CD4-positive, alpha-beta T cell (primary cell): ENCODE results near the gene USP2. TPM values are rescaled to one million over a fixed set of nuclear protein-coding genes. Genes with fewer than 3 reads are reported as not detected.

Experiments
- ATAC-seq: fragments of 200-7000 bp; cut with Tn5 transposase; one replicate; pipeline ENCODE4 v1.10.0; 2022; ENCODE audit warnings: mild to moderate bottlenecking; ENCODE audit not compliant: poor library complexity
- CTCF ChIA-PET: fragments of 350-600 bp; sonication (Branson Sonifier 250); formaldehyde crosslinking; loops from one replicate; lab custom pipeline; 2021; ENCODE audit warnings: antibody characterized with exemption, inconsistent platforms; lab: Charles Lee
- POLR2A ChIA-PET: fragments of 350-600 bp; sonication (Branson Sonifier 250); formaldehyde crosslinking; loops from one replicate; lab custom pipeline; 2021; ENCODE audit warnings: antibody characterized with exemption, inconsistent platforms; lab: Charles Lee
- DNase-seq, 14 experiments: peaks; one replicate each; pipeline ENCODE4 v3.0.0-alpha.2; 2013 to 2020; ENCODE audit warnings: mixed read lengths in 2 of 14
- H3K27ac ChIP-seq, 2 donors: one replicate each; pipeline versions ENCODE4 v1.5.1 to v1.7.0; 2013; ENCODE audit warnings: low read length in 2 of 2, low read depth in 1 of 2, mild to moderate bottlenecking in 1 of 2
- H3K27me3 ChIP-seq, 2 experiments: 1 replicate in 1 of 2; 2 replicates in 1 of 2; pipeline versions ENCODE4 v1.6.1 to v1.7.0; 2013; ENCODE audit warnings: low read length in 2 of 2, control low read depth in 1 of 2, mild to moderate bottlenecking in 1 of 2, moderate library complexity in 1 of 2; ENCODE audit not compliant: insufficient read depth in 2 of 2, control insufficient read depth in 1 of 2
- H3K36me3 ChIP-seq: one replicate; pipeline ENCODE4 v1.6.1; 2013; ENCODE audit warnings: low read length, control low read depth; ENCODE audit not compliant: insufficient read depth
- H3K4me1 ChIP-seq: one replicate; pipeline ENCODE4 v1.6.1; 2013; ENCODE audit warnings: low read length, control low read depth; ENCODE audit not compliant: insufficient read depth
- H3K4me3 ChIP-seq: one replicate; pipeline ENCODE4 v1.5.1; 2013; ENCODE audit warnings: mild to moderate bottlenecking, low read length, moderate library complexity
- H3K9me3 ChIP-seq, 2 experiments: 1 replicate in 1 of 2; 2 replicates in 1 of 2; pipeline versions ENCODE4 v1.6.1 to v1.7.0; 2013; ENCODE audit warnings: low read length in 2 of 2, mild to moderate bottlenecking in 2 of 2, control low read depth in 1 of 2, moderate library complexity in 1 of 2; ENCODE audit not compliant: control insufficient read depth in 1 of 2, insufficient read depth in 1 of 2
- H3K27ac Mint-ChIP-seq: one replicate; pipeline ENCODE4 v1.8.0; 2020; ENCODE audit warnings: mixed read lengths
- H3K27me3 Mint-ChIP-seq: one replicate; pipeline ENCODE4 v1.8.0; 2021; ENCODE audit warnings: mixed read lengths
- H3K36me3 Mint-ChIP-seq: one replicate; pipeline ENCODE4 v1.8.0; 2021; ENCODE audit warnings: low read depth, mixed read lengths
- H3K4me1 Mint-ChIP-seq: one replicate; pipeline ENCODE4 v1.8.0; 2021; ENCODE audit warnings: low read depth, mixed read lengths
- H3K4me3 Mint-ChIP-seq: one replicate; pipeline ENCODE4 v1.8.0; 2020; ENCODE audit warnings: mild to moderate bottlenecking, mixed read lengths
- H3K9me3 Mint-ChIP-seq: one replicate; pipeline ENCODE4 v1.8.0; 2020; ENCODE audit warnings: mixed read lengths
- CTCF ChIP-seq: fragments of 200-600 bp; IDR thresholded peaks from one replicate; pipeline ENCODE4 v1.8.0; 2022; ENCODE audit warnings: antibody characterized with exemption, mild to moderate bottlenecking
- intact Hi-C, 2 experiments: fragments of 100-400 bp; cut with DNase I in 1 of 2; cut with micrococcal nuclease in 1 of 2; formaldehyde crosslinking; loops; one replicate each; pipeline versions ENCODE4 v1.15.1 to v1.9.0; 2023 to 2025; cut with DNase I, micrococcal nuclease
- total RNA-seq, 174 experiments: library from RNA in 2 of 174; stranded (reverse) in 2 of 174; gene quantifications; one replicate each; pipeline ENCODE4 v1.2.3 and lab custom pipeline; 2021 to 2026

The USP2 gene
- total RNA-seq, 2 experiments from 2014 or later = 2.0 to 2.6 TPM

GRCh38 chr11:119324189-119324588 is 57.3 kb downstream of the USP2 start:
- Mint-ChIP-seq H3K27ac (no peak overlapping the region), H3K27me3 (peaks cover 6% of the 10 kb centered on the region), H3K4me1 (peaks cover 22% of the 10 kb centered on the region), H3K36me3 (no peaks in the 10 kb centered on the region), H3K9me3 (no peaks in the 10 kb centered on the region), H3K4me3 (no peak overlapping the region)
- ChIA-PET CTCF (interaction anchor here (0.7 to 4.3 kb wide), 9 partner anchors 9 to 127 kb away, joined by 3 to 18 read pairs (median 5); partner anchors contain the start of gene CBL), POLR2A (interaction anchor here (1.0 to 3.7 kb wide), 4 partner anchors 9 to 155 kb away, joined by 4 to 27 read pairs (median 6); partner anchors contain the start of genes CBL and NLRX1)
- no peaks in the 10 kb centered on the region for H3K9me3 ChIP-seq
- intact Hi-C loops = loop anchor here (5.0 kb wide), 1 partner anchor 42 kb away; no protein-coding TSS in a partner anchor
- no peak overlapping the region for H3K4me3 ChIP-seq
- ATAC-seq (no peak), DNase-seq (no peak)
- H3K4me1 ChIP-seq = peaks cover 37% of the 10 kb centered on the region
- no peaks in the 10 kb centered on the region for H3K36me3 ChIP-seq
- TF ChIP-seq CTCF = no peak
- no peak overlapping the region for H3K27ac ChIP-seq
- peaks cover 0 to 2% of the 10 kb centered on the region in 2 experiments for H3K27me3 ChIP-seq

- Mint-ChIP-seq H3K36me3 (no peaks in the 10 kb centered on the region), H3K27ac (no peak overlapping the region), H3K27me3 (peaks cover 11% of the 10 kb centered on the region), H3K4me1 (peaks cover 27% of the 10 kb centered on the region), H3K9me3 (no peaks in the 10 kb centered on the region), H3K4me3 (peak overlapping the region; percentile 69)
- ChIA-PET POLR2A (interaction anchor here (0.6 to 3.7 kb wide), 5 partner anchors 8 to 154 kb away, joined by 3 to 27 read pairs (median 6); partner anchors contain the start of genes CBL and NLRX1), CTCF (interaction anchor here (0.7 to 4.3 kb wide), 11 partner anchors 9 to 127 kb away, joined by 3 to 18 read pairs (median 4); partner anchors contain the start of gene CBL)
- Histone ChIP-seq H3K36me3 (no peaks in the 10 kb centered on the region), H3K4me3 (no peak overlapping the region), H3K4me1 (peaks cover 43% of the 10 kb centered on the region), H3K27me3 (peaks cover 1 to 5% of the 10 kb centered on the region in 2 experiments), H3K9me3 (no peaks in the 10 kb centered on the region), H3K27ac (no peak overlapping the region)
- peak; percentile 68 to 89 (median 80) for DNase-seq
- peak; percentile 33 for ATAC-seq
- peak; percentile 86 for TF ChIP-seq CTCF
- intact Hi-C loops = loop anchor here (1.0 to 5.0 kb wide), 5 partner anchors 41 to 155 kb away; partner anchors contain the start of genes NLRX1 (in 2 of the 2) and CBL (in 1 of the 2)
Measured at GRCh38 chr11:119323532-119324033, 57.9 kb downstream of the USP2 start.

- H3K9me3 Mint-ChIP-seq = no peaks in the 10 kb centered on the region
- peaks cover 49% of the 10 kb centered on the region for H3K4me1 ChIP-seq
- no peak for TF ChIP-seq CTCF
- H3K36me3 ChIP-seq = no peaks in the 10 kb centered on the region
- H3K4me3 Mint-ChIP-seq = peak overlapping the region; percentile 37
- DNase-seq = peak in 1 of 14 experiments; percentile 8
- no peaks in the 10 kb centered on the region for H3K36me3 Mint-ChIP-seq
- intact Hi-C loops = loop anchor here (1.0 to 5.0 kb wide), 5 partner anchors 41 to 155 kb away; partner anchors contain the start of genes NLRX1 (in 2 of the 2) and CBL (in 1 of the 2)
- ChIA-PET POLR2A (interaction anchor here (0.6 to 3.7 kb wide), 6 partner anchors 8 to 154 kb away, joined by 3 to 27 read pairs (median 6); partner anchors contain the start of genes CBL and NLRX1), CTCF (interaction anchor here (0.7 to 4.3 kb wide), 9 partner anchors 11 to 126 kb away, joined by 3 to 18 read pairs (median 4); partner anchors contain the start of gene USP2)
- H3K27ac ChIP-seq = no peak overlapping the region
- ATAC-seq = no peak
- peaks cover 13% of the 10 kb centered on the region for H3K27me3 Mint-ChIP-seq
- no peaks in the 10 kb centered on the region for H3K9me3 ChIP-seq
- no peak overlapping the region for H3K4me3 ChIP-seq
- H3K27ac Mint-ChIP-seq = no peak overlapping the region
- peaks cover 29% of the 10 kb centered on the region for H3K4me1 Mint-ChIP-seq
- H3K27me3 ChIP-seq = peaks cover 3 to 6% of the 10 kb centered on the region in 2 experiments
Measured at GRCh38 chr11:119322921-119323531, 58.5 kb downstream of the USP2 start.
